SHP77 (cell line): ENCODE results near the gene GDNF.
A peak's percentile ranks its signal among the peaks of the same experiment; 100 is the strongest.

Source experiments
- DNase-seq, 2 experiments: peaks; one replicate each; lab custom pipeline; 2025; lab: John Stamatoyannopoulos, UW

Gene GDNF

GRCh38 chr5:37777432-37778130, 62.3 kb downstream of the GDNF start:
- no peak for DNase-seq

- DNase-seq: no peak
Observed at GRCh38 chr5:37776826-37777225, 63.0 kb downstream of the GDNF start.

GRCh38 chr5:37774912-37775483, 64.8 kb downstream of the GDNF start:
- DNase-seq: peak; percentile 4 to 41

DNA sequence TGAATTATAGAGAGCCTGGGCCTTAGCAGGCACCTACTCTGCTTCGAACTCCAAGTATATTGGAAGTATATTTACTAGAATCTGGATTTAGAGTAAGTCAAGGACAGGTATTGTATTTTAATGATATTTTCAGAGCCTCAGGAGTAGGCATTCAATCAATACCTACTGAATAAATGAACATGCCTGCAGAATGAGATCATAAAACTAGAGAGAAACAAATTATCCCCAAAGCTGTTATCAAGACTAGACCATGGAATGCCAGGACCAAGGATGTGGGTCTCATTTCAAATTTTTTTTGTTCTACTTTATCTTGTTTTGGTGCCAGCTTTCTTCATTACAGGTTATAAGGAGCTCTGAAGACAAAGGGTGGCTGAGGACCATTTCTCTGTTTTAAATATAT, 66.0 kb downstream of the GDNF start:
- no peak for DNase-seq

GRCh38 chr5:37772255-37772654, 67.6 kb downstream of the GDNF start:
- no peak for DNase-seq

DNA sequence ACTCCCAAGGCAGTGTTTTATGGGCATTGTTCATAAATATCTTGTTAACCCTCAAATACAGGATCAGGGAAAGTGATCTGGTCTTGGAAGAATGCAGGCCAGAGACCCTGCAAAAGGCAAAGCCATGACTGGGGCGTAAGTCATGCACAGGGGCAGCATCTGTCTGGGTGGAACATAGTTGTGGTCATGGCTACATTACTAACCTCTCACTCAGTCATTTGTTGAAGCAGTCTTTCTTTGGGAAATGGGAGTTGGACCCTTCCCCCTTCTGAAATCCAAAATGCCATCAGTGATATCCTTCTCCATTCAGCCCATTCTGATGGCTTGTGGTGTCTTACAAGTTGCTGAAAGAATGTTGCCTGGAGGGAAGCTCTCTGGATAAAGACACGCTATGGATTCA, 68.1 kb downstream of the GDNF start:
- no peak for DNase-seq

DNA sequence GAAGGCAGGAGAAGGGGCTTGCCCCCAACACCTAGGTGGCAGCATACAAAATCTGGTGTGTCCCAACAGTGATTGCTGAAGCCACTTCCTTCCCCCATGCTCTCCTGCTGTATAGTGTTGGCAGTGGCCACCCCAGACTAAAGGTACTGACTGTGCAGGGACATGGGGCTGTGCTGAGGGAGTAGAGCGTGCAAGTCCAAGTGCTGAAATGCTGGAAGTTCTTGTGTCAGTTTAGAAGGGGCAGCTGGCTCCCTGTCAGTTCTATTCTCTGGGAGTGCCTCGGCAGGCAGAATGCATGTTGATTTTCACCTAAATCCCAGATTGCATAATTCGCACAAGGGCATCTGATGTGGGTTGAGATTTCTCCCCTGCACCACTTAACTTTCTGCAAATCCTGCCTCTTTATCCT, 68.6 kb downstream of the GDNF start:
- DNase-seq: no peak

DNA sequence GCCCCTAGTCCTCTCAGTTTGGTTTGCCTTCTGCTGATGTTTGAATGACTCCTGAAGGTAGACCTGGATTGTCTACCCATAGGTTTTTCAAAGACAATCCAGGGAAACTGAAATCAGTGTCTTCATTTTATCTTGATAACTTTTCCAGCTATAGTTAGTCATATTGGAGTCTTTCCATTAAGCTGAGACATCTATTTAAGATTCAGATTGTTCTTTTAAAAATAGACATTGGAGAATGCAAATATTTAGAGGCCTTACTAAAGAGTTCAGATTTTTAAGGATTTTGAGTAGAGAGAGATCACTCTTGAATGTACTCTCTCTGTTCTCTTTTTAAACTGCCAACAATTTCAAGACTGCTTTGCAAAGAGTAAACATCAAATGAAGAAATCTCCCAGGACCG, 69.1 kb downstream of the GDNF start:
- no peak for DNase-seq

DNA sequence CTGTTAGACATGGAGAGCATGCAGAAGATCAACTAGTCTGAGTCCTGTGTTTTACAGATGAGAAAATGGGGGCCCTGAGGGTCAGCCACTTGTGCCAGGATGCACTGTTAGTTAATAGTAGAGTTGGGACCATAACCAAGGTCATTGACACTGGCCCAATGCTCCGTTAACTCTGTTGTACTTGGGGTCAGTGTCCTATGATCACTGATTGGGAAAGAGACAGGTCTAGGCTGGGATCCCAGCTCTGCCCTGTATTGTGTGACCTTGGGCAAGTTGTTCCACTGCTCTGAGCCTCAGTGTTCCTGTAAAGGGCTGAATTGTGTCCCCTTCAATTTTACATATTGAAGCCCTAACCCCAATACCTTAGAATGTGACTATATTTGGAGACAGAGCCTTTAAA, 70.0 kb downstream of the GDNF start:
- DNase-seq: no peak

DNA sequence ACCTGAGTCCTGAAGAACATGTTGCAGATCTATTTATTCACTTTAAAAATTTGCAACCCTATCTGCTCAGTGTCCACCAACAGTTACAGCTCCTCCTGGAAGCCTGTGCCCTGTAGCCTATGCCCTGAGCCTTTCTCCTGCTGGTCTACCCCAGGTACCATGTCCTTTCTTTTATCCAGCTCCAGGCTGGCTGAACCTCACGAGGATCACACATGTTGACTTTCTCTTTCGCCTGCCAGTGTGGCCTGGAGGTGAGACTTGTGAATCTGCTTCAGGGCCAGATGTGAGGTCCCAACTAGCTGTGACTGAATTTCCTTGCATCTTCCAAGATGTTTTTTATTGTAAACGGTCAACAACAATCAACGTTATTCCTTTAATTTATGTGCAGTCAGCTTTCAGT, 70.7 kb downstream of the GDNF start:
- DNase-seq: no peak

DNA sequence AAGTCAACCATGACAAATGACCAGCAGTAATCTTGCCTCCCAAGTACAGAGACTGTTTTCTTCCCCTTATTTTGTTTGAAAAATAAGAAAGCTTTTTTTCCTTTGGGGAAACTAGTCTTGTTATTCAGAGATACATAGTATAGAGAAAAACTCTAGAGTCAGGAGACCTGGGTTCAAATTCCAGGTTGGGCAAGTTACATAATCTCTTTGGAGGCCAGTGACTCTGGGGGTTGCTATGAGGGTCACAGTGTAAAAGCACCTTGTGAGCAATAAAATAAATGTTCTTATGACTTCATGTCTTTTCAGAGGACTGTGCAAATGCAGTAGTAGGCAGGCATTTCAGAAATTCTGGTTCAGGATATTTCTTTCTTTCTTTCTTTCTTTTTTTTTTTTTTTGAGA, 71.5 kb downstream of the GDNF start:
- no peak for DNase-seq

GRCh38 chr5:37767961-37768360, 71.9 kb downstream of the GDNF start:
- no peak for DNase-seq

DNA sequence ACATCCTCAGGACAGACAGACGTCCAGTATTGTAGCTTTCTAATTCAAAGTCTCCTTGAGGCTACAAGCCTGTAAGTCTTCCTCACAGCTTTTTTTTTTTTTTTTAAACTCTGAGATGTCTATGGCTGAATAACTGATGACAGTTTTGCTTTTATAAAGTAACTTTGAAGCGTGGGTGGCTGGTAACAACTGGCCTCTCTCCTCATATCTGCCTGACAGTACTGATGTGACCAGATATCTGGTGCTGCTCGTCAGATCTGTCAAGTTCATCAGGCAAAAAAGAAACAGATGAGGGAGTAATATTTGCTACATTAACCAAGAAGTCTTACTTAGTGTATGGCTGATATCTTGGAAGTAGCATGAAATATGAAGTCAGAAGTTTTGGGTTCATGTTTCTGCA, 72.6 kb downstream of the GDNF start:
- no peak for DNase-seq
